CD4-positive, alpha-beta T cell treated with Interleukin-6 for 4 hours (primary cell): ENCODE measurements around the gene RAB30.
"Not testable (repeated sequence)": the region's sequence is repeated elsewhere in the genome, so short reads cannot be mapped to it uniquely, and the experiment has no call there.

Experiments used
- DNase-seq: peaks from one replicate; pipeline ENCODE4 v3.0.0-alpha.2; 2020; ENCODE audit warnings: mixed read lengths

RAB30 gene

DNA sequence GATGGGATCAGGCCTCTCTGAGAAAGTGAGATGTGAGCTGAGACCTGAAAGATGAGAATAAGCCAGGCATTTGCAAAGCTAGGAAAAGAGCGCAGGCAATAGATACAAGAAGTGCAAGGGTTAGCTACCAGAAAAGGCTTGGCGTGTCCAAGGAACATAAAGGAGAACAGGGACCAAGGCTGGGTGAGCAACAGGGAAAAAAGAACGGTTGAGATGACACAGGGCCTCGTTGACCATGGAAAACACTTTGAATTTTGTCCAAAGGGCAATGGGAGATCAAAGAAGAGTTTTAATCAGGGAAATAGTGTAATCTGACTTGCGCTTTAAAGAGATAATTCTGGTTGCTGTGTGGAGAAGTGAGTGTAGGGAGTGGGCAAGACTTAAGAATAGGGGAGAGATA lies 35.0 kb downstream of the RAB30 start:
- DNase-seq = no peak

DNA sequence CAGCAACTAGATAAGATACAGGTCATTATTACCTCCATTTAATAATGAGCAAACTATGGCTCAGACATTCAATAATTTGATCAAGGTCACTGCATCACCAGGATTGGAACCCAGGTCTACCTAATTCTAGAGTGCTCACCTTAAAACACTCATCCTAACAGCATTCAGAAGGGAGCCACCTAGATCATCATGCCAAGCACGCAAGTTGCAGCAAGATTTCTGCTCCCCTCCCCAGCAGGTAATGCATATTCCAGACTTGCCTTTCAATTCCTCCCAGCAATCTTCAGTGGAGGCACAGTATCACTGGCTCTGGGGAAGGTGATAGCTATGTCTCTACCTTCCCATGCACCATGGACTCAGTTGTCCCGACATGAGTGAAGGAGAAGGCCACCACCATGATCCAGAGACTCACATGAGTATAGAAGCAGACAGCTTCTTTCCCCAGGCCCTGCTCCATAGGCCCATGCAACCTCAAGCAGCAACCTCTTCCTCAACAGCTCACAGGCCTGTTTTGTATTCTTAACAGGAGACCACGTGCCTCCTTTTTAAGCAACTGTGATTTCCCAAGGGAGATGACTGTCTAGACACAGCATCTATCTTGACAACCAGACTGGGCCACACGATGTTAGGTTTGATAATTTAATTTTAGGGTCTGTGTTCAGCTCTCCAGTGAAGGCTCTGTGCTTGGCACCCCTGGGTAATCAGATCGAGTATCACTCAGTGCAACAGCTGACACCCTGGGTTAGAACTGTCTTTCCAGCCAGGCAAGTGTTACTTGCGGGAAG lies 36.4 kb downstream of the RAB30 start:
- no peak for DNase-seq

DNA sequence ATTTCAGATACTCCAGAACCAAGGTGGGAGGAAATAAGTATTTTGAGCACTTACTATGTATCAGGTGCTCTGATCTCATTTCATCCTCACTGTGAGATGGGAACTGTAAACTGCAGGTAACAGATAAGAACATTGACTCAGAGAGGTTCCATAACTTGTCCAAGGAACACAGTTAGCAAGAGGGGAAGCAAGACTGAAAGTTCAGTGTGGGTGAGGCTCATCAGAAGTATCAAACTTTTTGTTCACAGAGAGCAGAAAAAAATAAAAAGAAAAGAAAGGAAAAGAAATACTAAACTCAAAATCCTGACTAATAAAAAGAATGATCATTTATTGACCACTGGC lies 37.1 kb downstream of the RAB30 start:
- DNase-seq = no peak

DNA sequence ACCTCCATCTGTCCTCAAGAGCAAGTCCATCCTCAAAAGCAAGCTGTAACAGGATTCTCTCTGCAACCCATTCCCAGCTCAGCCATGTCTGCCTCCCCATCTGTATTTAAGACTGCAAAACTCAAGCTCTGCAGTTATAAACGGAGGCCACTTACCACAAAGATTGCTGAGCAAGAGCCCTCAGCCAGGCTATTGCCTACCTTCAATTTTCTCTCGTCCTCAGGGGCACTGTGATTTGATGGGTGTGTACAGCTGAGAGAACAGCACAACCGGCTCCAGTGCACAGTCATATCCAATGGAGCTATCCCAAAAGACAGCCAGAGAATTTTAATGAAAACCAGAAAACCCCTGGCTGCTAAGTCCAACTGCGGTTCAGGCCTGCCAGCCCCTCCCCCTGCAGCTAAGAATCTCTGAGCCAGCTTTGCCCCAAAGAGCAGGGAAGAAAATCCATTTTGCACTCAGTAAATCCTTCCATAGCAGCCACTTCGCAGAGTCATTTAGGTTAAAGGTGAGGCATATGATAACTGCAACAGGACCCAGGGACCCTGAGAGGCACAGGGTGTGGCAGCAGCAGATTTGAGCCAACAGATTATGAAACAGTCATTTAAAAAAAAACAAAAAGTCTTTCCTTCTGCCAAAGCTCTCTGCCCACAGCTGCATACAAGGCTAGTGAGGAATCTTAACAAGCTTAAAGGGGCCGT lies 37.6 kb downstream of the RAB30 start:
- DNase-seq = no peak

DNA sequence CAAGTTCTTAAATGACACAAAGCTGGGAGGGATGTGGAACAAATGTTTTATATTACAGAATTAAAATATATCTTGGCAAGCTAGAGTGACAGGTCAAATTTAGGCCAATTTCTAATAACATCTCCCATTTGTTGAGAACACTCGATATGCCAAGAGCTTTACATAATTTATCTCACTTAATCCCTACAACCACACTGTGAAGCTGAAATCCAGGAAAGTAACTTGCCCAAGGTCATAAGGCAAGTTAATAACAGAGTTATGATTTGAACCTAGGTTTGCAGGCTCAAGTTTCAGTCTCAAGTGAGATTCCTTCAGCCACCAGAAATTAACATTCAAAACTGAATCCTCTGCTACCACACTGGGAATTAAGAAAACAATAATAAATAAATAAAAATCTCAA lies 38.3 kb downstream of the RAB30 start:
- no peak for DNase-seq

DNA sequence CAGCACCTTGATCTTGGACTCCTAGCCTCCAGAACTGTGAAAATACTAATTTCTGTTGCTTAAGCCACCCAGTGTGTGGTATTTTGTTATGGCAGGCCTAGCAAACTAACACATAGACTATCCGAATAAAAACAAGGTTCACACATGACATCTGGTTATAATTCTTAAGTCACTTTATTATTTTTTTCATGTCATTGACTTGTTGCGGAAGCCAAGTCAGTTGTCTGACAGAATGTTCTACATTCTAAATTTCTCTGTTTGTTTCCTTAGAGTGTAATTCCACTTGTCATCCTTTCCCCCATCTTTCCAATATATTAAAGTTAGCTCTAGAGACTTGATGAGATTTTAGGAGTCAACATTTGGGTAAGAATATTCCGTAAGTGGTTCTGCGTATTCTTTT lies 40.6 kb downstream of the RAB30 start:
- no peak for DNase-seq

DNA sequence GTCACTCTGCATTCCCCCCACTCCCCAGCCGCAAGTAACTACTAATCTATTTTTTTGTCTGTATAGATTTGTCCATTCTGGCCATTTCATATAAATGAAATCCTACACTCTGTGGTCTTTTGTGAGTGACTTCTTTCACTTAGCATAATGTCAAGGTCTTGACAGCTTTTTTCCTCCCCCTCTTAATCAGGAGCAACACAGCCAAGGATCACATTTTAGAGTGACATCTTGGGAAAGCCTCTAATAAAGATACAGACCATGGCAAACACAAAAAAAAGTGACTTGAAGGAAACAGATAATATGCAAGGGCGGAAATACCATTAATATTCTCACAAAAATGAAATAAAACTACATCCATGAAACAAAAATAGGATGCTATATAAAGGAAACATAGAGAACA lies 43.9 kb downstream of the RAB30 start:
- no peak for DNase-seq

DNA sequence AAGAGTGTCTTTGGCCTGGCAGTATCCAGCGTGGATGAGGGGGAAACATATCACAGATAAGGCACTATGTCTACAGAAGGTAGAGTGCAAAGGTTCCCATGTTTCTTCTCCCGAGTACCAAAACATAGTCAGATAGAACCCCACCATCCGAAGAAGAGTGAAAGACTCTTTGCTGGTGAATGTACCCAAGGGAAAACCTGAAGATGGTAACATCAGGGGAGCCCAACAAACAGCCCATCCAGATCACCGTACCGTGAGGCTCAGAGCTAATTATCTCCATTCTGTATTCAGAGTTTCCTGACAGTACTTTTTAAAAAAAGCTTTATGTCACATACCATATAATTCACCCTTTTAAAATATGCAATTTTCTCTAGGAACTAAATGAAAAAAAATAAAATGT lies 44.4 kb downstream of the RAB30 start:
- DNase-seq = no peak

DNA sequence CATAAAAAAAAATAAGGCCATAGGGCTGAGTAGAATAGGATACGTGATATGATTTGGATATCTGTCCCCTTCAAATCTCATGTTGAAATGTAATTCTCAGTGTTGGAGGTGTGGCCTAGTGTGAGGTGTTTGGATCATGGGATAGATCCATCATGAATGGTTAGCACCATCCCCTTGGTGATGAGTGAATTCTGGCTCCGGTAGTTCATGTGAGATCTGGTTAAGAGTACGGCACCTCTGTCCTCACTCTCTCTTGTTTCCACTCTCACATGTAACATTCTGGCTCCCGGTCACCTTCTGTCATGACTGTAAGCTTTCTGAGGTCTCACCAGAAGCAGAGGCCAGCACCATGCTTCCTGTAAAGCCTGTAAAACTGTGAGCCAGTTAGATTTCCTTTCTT lies 45.5 kb downstream of the RAB30 start:
- DNase-seq = no peak

DNA sequence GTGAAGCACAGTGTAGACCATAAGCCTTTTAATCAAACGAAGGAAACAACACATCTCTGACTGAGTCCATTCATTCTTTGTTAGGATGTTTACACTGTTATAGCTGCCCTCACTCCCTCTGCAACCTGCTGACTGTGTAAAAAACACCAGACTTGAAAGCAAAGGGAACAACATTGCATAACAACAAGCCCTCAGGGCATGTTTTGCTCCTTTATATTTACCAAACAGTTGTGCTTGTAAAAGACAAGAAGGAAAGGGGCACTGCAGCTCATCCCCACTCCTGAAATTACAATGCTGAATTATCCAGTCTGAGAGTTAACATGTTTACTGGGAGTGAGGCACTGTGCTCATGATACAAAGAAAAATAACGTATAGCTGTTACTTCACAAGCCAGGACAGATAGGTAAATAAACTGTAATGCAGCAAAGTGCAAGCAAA lies 46.4 kb downstream of the RAB30 start:
- DNase-seq = no peak

DNA sequence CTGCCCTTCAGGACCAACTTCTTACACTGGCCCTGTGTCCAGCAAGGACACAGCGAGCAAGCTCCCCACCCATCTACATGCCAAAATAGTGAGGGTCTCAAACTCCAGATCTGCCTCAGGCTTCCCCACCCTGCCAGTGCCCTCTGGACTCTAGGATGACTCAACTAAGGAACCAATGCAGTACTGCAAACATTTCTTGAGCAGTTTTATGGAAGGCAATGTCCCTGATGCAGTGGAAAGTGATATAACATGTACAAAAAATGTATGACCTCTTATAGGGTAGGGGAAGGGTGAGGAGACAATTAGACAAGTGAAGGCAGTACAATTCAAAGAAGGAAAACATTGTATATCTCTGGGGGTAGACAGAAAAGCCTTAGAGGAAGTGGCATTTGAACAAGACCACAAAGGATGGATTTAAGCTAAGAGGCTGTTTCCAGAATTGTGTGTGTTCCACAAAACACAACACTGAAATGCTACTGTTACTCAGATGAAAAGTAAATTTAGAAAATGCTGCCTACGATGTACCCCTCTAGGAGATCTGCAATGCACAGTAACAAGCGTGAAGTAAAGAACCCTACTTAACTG lies 47.3 kb downstream of the RAB30 start:
- no peak for DNase-seq

DNA sequence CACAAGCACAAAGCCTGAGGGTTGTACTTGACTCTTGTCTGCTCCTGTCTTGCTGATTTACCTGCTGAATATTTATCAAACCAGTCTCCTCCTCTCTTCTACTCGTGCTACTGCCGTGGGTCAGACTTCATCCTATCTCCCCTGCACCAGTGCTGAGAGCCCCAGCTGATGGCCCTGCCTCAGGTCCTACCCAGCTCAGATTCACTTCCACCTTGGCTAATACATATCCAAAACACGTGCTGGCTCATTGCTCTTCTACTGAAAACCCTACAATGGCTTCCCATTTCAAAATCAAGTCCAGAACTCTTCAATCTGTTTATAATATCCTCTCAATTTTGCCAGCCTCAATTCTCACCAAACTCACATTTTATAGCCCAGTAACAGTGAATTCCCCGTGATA lies 48.3 kb downstream of the RAB30 start:
- no peak for DNase-seq

DNA sequence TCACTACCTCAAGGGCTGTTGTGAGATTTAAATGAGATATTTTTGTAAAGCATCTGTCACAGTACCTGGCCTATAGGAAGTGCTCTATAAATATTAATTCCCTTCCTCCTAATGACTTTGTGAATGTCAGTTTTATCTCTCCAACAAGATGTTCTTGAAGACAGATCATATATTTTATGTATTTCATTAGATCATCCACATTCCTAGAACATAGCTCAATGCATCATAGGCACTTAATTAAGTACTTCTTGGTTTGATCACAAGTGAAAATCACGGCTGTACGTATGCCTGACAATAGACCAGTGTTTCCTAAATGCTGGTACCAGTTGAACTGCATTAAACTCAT lies 49.9 kb downstream of the RAB30 start:
- DNase-seq = no peak

DNA sequence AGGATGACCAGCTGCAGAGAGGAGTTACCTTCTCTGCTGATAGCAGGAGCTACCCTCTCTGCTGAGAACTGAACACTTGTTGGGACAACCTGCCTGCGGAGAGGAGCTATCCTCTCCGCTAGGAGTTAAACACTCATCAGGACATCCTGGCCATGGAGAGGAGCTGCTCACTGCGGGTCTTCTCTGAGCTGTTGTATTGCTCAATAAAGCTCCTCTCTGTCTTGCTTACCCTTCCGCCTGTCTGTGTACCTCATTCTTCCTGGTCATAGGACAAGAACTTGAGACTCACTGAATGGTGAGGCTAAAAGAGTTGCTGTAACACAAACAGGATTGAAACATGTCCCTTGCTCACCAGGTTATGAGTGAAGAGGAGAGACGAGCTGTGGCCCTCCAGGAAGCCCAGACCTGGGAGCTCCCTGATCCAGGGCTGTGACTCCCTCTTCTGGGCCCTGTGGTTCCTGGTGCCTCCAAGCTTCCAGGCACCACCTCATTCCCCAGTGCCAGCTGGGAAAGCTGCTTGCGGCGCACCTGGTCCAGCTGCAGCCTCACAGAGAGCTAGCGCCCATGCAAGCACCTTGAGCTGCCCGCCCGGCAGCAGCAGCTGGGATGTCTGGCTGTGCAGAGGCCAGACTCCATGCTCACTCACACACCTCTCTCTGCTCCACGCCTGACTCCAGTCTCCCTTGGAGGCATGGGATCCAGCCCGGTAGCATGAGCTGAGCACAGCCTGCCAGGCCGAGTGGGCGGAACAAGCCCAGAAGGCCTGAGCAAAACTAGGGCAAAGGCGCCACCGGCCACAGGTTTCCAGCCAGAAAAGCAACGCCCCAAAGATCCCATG lies 50.5 kb downstream of the RAB30 start:
- DNase-seq = no peak

DNA sequence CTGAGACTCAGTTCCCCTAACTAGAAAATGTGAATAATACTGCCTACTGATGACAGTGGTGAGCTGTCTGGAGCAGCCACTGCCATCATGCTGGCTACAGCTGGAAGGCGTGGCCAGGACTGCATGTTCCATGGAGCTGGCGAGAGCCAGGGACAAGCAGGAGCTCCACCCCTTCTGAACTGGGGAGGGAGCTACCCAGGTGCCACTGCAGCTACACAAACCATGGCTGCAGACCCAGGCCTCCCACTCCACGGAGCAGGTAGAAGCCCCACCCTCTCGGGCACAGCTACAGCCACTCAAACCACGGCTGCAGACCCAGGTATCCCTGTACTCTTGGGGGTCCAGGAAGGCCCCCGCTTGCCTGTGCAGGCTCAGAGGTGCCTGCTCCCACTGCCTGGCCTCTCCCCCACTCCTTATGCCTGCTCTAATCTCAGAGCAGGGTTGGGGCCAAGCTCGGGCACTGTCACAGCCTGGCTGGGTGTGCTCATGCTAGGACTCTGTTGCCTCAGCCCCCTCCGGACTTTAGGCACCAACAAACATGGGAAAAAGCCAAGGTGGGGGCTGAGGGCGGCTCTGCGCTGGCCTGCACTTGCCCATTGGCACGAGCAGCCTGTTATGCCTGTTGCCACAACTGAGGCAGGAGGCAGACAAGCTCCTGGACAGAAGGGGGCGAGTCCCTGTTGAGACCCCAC lies 51.7 kb downstream of the RAB30 start:
- DNase-seq = no peak

DNA sequence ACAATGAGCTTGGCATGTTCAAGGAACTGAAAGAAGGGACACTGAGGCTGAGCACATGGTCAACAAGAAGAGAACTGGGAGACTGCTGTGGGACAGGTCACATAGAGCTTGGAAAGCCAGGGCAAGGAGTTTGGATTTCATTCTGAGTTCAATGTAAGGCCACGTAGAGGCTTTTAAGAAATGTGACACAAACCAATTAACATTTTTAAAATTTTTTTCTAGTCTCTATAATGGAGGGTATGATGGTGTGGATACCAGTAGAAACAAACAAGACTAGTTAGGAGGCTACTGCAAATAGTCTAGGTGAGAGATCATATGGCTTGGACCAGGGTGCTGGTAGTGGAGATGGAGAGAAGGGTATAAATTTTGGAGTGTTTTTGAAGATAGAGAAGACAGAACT lies 56.7 kb downstream of the RAB30 start:
- no peak for DNase-seq

DNA sequence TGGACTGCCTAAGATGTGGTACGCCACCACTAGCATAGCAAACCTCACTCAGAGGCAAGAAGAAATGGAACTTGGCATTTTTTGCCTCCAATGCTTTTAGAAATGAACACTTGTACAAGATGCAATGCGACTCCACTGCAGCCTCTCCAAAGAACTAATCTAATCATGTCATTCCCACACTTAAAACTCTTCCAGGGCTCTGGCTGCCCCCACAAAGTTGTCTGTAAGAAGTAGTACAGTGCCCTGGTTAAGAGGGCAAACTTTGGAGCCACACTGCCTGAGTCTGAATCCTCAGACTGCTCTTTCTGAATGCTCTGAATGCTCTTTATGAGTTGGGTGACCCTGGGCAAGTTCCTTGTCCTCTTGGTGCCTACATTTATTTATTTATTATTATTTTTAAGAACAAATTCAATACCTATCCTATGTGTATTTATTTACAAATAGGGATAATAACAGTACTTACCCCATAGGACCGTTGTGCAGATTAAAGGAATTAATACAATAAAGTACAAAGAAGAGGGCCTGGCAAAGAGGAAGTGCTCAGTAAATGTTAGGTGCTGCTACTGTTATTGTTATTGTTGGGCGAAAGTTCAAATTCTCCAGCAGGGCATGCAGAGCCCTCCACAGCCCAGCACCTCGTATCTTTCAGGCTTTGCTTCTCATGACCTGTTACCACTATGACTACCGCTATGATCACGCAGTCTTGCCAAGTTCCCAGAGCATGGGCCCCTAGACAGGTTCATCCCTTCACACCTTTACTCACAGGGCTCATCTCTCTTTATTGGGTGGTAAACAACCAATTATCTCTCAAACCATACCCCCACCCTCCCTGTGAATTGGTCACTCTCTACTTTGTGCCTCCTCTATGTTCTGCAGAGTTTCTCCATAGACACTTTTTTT lies 59.3 kb downstream of the RAB30 start:
- DNase-seq = no peak

DNA sequence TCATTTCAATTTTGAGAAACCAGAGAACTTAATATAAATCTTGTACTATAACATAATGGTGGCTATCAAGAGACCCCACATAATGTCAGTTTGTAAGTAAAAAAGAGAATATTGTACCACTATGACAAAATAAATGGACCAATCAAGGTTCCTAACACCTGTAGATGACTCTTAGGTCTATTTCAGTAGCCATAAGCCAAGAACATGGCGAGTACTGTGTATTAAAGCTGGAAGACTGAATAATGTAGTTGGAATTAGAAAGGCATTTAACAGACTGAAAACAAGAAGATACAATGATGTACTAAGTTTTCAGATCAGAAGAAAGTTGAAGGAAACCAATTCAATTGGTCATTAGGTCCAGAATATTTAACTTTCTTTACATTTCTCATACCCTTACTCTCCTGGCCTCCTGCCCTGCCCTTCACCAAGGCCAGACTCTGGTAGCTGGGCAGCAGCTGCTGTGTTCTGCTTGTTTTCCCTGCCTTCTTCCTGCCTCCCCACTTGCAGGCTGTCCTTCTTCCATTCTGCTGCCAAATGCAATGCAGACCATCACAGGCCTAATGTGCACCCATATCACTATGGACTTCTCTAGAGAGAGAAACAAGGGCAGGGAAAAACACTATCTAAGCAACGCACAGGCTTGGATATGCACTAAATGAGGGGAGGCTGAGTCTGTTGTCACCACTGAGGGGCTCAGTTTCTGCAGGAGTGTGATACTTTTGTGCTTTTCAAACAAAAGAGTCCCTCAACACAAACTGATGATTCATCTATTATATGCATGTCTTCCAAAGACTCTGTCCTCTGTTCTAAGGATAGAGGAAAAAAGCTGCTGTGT lies 60.1 kb downstream of the RAB30 start:
- no peak for DNase-seq

DNA sequence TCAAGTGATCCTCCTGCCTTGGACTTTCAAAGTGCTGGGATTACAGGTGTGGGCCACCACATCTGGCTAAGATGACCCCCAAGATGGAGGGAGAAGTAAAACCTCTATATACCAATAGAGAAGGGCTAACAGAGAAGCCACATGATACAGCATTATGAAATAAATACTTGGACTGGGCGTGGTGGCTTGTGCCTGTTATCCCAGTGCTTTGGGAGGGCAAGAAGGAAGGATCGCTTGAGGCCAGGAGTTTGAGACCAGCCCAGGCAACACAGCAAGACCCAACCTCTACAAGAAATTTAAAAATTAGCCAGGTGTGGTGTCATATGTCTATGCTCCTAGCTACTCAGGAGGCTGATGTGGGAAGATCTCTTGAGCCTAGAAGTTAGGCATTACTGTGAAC lies 61.7 kb downstream of the RAB30 start:
- no peak for DNase-seq

DNA sequence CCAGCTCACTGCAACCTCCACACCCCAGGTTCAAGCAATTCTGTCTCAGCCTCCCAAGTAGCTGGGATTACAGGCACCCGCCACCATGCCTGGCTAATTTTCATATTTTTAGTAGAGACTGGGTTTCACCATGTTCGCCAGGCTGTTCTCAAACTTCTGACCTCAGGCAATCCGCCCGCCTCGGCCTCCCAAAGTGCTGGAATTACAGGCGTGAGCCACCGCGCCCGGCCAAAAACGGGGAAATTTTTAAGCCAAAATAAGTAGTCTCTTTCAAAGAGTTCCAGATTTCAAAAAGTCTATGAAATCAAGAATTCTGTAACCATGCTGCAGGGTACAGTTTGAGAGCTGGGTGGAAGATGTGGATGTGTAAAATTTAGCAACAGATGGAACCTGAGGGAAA lies 62.6 kb downstream of the RAB30 start:
- not testable (repeated sequence) for DNase-seq

DNA sequence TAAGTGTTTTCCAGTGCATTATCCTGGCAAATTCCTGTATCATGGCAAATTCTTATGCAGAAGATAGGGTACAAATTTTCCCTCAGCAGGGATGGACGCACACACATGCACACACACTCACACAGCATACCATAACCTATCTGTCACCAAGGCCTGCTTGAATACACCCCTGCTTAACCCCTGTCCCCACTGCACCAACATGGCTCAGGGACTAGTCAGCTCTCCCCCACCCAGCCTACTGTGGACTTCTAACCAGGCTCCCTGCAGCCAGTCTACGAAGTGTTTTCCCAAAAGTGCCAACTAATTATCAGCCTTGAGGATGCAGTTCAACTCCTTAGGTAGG lies 63.1 kb downstream of the RAB30 start:
- no peak for DNase-seq
